ENCODE results near the gene XRCC1. TPM values are rescaled to one million over a fixed set of nuclear protein-coding genes. Genes with fewer than 3 reads are reported as not detected.

XRCC1 gene
- total and polyA plus RNA-seq, 2 experiments from 2014 or later: 35.3 to 49.5 TPM

DNA sequence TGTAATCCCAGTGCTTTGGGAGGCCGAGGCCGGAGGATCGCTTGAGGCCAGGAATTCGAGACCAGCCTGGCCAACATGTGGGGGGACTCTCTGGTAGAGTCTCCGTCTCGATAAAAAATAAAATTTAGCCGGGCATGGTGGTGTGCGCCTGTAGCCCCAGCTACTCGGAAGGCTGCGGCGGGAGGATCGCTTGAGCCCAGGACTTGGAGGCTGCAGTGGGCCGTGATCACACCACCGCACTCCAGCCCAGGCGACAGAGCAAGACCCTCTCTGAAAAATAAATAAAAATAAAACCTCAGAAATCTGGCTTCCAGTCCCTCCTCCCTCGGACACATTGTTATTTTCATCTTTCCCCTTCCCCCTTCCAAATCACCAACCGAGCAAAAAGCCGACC, 20.3 kb upstream of the XRCC1 start:
- Histone ChIP-seq H3K27me3 (ENCODE audit: insufficient read depth) (no peaks in the 10 kb centered on the region), H3K4me2 (peak overlapping the region; percentile 97), H3K36me3 (ENCODE audit: insufficient read depth) (peaks cover 8% of the 10 kb centered on the region; the same call in 1 of the 2 replicates), H3F3A (replicated peaks; ENCODE audit: low read depth) (0 out of 2 replicates have a peak, but pooled peaks cover 11% of the 10 kb centered on the region), H3K9me2 (ENCODE audit: insufficient read depth) (no peaks in the 10 kb centered on the region), H3K4me3 (peak overlapping the region; percentile 73), H2AFZ (peak overlapping the region; percentile 8), H4K20me1 (replicated peaks; ENCODE audit: insufficient read depth) (peaks cover 8% of the 10 kb centered on the region; the same call in 1 of the 2 replicates), H3K27ac (ENCODE audit: low read depth) (peak overlapping the region; percentile 53; the same call in 1 of the 2 replicates), H3K79me2 (replicated peaks; ENCODE audit: insufficient read depth) (peaks cover 23% of the 10 kb centered on the region), H3K4me1 (ENCODE audit: insufficient read depth) (peaks cover 10% of the 10 kb centered on the region)
- Mint-ChIP-seq H3K27me3 (ENCODE audit: insufficient read depth, low read depth, poor library complexity) (peaks cover 14% of the 10 kb centered on the region), H3K4me3 (peak overlapping the region; percentile 98), H3K27ac (peak overlapping the region; percentile 100), H3K9me3 (peaks cover 2% of the 10 kb centered on the region; the same call in 2 of the 3 replicates), H3K4me1 (peaks cover 19% of the 10 kb centered on the region), H3K36me3 (ENCODE audit: low read depth) (peaks cover 23% of the 10 kb centered on the region)
- no peak for DNase-seq (ENCODE audit: low spot score)
- ATAC-seq: peak; percentile 15
- no peak for TF ChIP-seq REST (IDR thresholded peaks at IDR 0.05; ENCODE audit: unreplicated experiment)
- no peak for TF ChIP-seq CTCF (conservative IDR thresholded peaks at IDR 0.05; ENCODE audit: low read depth in 2 of 2)
- TF ChIP-seq ZNF331 (CRISPR knock-in tag; IDR thresholded peaks at IDR 0.05; ENCODE audit: low read depth): no peak
- no peak for TF ChIP-seq JUNB (IDR thresholded peaks at IDR 0.05; ENCODE audit: unreplicated experiment)
- TF ChIP-seq ZNF114 (CRISPR knock-in tag; IDR thresholded peaks at IDR 0.05): no peak
- TF ChIP-seq POLR2AphosphoS5 (IDR thresholded peaks at IDR 0.05; ENCODE audit: low read depth): no peak
- TF ChIP-seq ETS1 (IDR thresholded peaks at IDR 0.05): no peak
- TF ChIP-seq CREB1 (CRISPR knock-in tag; IDR thresholded peaks at IDR 0.05; ENCODE audit: low read depth): no peak
